ENCODE measurements around the gene APBA2.

DNA sequence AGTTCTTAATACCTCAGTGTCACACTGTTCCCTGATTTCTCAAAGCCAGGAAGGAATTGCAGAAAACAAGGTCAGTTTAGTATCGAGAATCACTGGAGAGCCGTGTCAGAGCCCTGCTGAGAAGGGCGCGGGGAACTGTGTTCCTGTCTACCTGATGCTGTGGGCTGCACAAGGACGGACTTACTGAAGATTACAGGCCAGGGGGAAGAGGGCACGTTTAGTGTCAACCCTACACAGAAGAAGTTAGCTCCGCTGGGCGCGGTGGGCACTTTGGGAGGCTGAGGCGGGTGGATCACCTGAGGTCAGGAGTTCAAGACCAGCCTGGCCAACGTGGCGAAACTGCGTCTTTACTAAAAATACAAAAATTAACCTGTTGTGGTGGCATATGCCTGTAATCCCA is 104.1 kb downstream of the APBA2 start:
- TF ChIP-seq GATA2 (IDR thresholded peaks at IDR 0.05; ENCODE audit: low read depth, low read length) = no peak
- no peak for TF ChIP-seq GATA3 (IDR thresholded peaks at IDR 0.05; ENCODE audit: low read depth, low read length)

Measured in SH-SY5Y (cell line).